Measurements from ENCODE around the gene FDX1. TPM values are rescaled to one million over a fixed set of nuclear protein-coding genes. Genes with fewer than 3 reads are reported as not detected.

Gene FDX1
- total RNA-seq, 1 experiment from 2014 or later, result 14.5 TPM

DNA sequence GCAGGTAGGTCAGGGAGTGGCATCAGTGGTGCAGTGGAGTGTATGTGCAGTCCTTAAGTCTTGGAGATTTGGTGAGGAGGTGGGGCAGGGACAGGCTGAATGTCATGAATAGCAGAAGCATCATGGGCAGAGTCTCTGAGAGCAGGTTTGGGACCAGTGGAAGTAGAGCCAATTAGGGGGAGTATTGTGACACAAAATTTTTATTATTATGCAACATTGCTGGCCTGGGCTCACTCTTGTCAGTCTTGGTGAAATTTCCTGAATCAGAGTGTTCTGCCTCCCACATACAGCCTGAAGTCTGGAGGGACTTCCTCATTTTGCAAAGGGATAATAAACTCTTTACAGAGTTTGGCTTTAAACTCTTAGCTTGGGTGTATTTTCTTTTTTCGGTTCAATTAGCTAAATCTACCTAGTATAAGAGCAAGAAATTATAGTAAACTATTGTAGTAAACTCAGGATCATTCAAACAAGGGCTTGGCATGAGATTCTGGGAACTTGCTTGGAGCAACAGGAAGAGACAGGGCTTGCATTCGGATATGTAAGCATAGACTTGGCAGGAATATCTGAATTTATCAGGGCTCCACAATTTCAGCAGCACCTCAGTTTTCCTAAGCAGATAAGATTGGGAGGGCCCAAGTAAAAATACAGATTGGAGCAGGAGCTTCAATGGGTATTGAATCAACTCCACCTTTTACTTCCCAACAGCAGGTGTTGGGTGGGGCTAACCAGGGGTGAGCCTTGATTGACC, 67.7 kb downstream of the FDX1 start:
- H3K9ac ChIP-seq (ENCODE audit: low read length), result no peak overlapping the region
- H3K4me3 ChIP-seq (replicated peaks in 1 of 2; ENCODE audit: low read depth in 1 of 2, low read length in 2 of 2), result no peak overlapping the region
- 0 out of 2 replicates have a peak, but pooled peaks cover 13% of the 10 kb centered on the region for H3K27me3 ChIP-seq (ENCODE audit: insufficient read depth, low read length)
- ATAC-seq (no peak), DNase-seq (ENCODE audit: low read depth, low spot score) (no peak)
- H3K9me3 ChIP-seq (ENCODE audit: control insufficient read depth in 1 of 2, insufficient read depth in 1 of 2, low read depth in 1 of 2, low read length in 2 of 2), result no peaks in the 10 kb centered on the region; a peak in 1 of 4 replicates
- no peaks in the 10 kb centered on the region for H4K20me1 ChIP-seq (ENCODE audit: insufficient read depth)
- CTCF ChIA-PET, result no interaction called here
- no peaks in the 10 kb centered on the region for H3K79me2 ChIP-seq (ENCODE audit: insufficient read depth, low read length)
- no peak for TF ChIP-seq POLR2A (IDR thresholded peaks at IDR 0.05; ENCODE audit: borderline replicate concordance, extremely low read depth, insufficient read depth, insufficient read length)
- TF ChIP-seq, protein P1, sequence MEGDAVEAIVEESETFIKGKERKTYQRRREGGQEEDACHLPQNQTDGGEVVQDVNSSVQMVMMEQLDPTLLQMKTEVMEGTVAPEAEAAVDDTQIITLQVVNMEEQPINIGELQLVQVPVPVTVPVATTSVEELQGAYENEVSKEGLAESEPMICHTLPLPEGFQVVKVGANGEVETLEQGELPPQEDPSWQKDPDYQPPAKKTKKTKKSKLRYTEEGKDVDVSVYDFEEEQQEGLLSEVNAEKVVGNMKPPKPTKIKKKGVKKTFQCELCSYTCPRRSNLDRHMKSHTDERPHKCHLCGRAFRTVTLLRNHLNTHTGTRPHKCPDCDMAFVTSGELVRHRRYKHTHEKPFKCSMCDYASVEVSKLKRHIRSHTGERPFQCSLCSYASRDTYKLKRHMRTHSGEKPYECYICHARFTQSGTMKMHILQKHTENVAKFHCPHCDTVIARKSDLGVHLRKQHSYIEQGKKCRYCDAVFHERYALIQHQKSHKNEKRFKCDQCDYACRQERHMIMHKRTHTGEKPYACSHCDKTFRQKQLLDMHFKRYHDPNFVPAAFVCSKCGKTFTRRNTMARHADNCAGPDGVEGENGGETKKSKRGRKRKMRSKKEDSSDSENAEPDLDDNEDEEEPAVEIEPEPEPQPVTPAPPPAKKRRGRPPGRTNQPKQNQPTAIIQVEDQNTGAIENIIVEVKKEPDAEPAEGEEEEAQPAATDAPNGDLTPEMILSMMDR (IDR thresholded peaks at IDR 0.05 in 2 of 3, conservative IDR thresholded peaks at IDR 0.05 in 1 of 3; ENCODE audit: borderline replicate concordance in 1 of 3, insufficient read depth in 1 of 3, low read depth in 2 of 3, low read length in 2 of 3), result no peak
- no peak for TF ChIP-seq CBX3 (IDR thresholded peaks at IDR 0.05; ENCODE audit: low read depth)
- TF ChIP-seq EZH2phosphoT487 (IDR thresholded peaks at IDR 0.05; ENCODE audit: borderline replicate concordance), result no peak
- TF ChIP-seq JUND (IDR thresholded peaks at IDR 0.05), result no peak
- TF ChIP-seq, protein P2, sequence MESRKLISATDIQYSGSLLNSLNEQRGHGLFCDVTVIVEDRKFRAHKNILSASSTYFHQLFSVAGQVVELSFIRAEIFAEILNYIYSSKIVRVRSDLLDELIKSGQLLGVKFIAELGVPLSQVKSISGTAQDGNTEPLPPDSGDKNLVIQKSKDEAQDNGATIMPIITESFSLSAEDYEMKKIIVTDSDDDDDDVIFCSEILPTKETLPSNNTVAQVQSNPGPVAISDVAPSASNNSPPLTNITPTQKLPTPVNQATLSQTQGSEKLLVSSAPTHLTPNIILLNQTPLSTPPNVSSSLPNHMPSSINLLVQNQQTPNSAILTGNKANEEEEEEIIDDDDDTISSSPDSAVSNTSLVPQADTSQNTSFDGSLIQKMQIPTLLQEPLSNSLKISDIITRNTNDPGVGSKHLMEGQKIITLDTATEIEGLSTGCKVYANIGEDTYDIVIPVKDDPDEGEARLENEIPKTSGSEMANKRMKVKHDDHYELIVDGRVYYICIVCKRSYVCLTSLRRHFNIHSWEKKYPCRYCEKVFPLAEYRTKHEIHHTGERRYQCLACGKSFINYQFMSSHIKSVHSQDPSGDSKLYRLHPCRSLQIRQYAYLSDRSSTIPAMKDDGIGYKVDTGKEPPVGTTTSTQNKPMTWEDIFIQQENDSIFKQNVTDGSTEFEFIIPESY (IDR thresholded peaks at IDR 0.05; ENCODE audit: extremely low read depth, insufficient replicate concordance, low read length), result no peak
- BruUV-seq (replicated peaks), result no TSS peak
- POLR2A ChIA-PET, result no interaction called here
- H3K4me1 ChIP-seq (ENCODE audit: control insufficient read depth in 1 of 2, insufficient read depth in 2 of 2, low read length in 2 of 2), result no peaks in the 10 kb centered on the region
- no peaks in the 10 kb centered on the region for H3K9me2 ChIP-seq (ENCODE audit: insufficient read depth)
- RAD21 ChIA-PET (ENCODE audit: low non-redundant PET in 1 of 2, low total read pairs in 2 of 2, uncharacterized antibody in 2 of 2, unreplicated experiment in 2 of 2), result no interaction called here
- intact Hi-C loops (cut with micrococcal nuclease), result no loop called here
- H3K36me3 ChIP-seq (ENCODE audit: control insufficient read depth in 1 of 2, insufficient read depth in 2 of 2, low read length in 2 of 2), result no peaks in the 10 kb centered on the region
- H2AFZ ChIP-seq (ENCODE audit: low read depth, low read length, poor library complexity, severe bottlenecking), result no peak overlapping the region
- no peak overlapping the region for H3K4me2 ChIP-seq (ENCODE audit: low read length)
- H3K27ac ChIP-seq (ENCODE audit: low read depth, low read length), result no peak overlapping the region

All from HCT116 (cell line).